ENCODE results near the gene GSAP. TPM values are rescaled to one million over a fixed set of nuclear protein-coding genes. Genes with fewer than 3 reads are reported as not detected.

GSAP gene
- polyA plus RNA-seq, 6 donors from 2014 or later, result 37.6 to 102 (median 43.5) TPM

DNA sequence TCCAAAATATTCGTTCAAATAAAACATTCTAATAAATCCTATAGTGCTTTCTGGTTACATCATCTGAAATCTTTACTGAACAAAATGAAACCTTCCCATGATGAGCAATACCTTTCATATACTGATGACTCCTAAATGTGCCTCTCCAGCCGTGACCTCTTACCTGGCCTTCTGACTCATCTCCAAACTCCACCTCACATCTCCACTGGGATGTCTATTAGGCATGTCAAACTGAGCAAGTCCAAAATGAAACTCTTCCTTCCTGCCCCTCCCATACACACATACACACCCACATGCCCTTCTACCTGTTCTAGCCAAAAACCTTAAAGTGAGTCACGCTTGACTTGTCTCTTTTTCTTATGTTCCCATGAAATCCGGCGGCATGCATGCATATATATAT lies 22.9 kb downstream of the GSAP start:
- peaks cover 27 to 32% of the 10 kb centered on the region in 2 donors for H3K36me3 Mint-ChIP-seq
- DNase-seq (no peak), ATAC-seq (ENCODE audit: low read depth in 2 of 2) (no peak)
- no peaks in the 10 kb centered on the region for H3K9me3 Mint-ChIP-seq
- H3K4me3 Mint-ChIP-seq, result peak overlapping the region in 3 of 8 donors; percentile 2 to 72 (median 3)
- peaks cover 32 to 44% (median 36%) of the 10 kb centered on the region in 3 donors for H3K4me1 Mint-ChIP-seq
- peak overlapping the region; percentile 49 to 92 (median 84) for H3K27ac Mint-ChIP-seq
- no peaks in the 10 kb centered on the region for H3K27me3 Mint-ChIP-seq

DNA sequence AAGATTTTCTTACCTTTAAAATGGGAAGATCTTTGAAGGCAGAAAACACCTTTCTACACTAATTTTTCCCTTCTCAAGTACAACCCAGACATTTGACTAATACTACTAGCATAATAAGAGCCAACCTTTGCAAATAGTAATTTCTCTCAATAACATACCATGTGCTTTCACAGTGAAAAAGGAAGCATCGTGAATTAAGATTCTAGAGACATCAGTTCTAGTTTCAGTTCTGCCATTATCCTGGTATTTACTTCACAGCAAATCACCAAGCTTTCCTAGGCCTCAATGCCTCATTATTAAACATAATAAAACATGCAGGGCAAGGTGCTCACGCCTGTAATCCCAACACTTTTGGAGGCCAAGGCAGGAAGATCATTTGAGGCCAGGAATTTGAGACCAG lies 24.9 kb downstream of the GSAP start:
- H3K4me1 Mint-ChIP-seq, result peaks cover 37 to 49% (median 43%) of the 10 kb centered on the region in 3 donors
- peak; percentile 47 for DNase-seq
- H3K36me3 Mint-ChIP-seq, result peaks cover 25 to 43% of the 10 kb centered on the region in 2 donors

DNA sequence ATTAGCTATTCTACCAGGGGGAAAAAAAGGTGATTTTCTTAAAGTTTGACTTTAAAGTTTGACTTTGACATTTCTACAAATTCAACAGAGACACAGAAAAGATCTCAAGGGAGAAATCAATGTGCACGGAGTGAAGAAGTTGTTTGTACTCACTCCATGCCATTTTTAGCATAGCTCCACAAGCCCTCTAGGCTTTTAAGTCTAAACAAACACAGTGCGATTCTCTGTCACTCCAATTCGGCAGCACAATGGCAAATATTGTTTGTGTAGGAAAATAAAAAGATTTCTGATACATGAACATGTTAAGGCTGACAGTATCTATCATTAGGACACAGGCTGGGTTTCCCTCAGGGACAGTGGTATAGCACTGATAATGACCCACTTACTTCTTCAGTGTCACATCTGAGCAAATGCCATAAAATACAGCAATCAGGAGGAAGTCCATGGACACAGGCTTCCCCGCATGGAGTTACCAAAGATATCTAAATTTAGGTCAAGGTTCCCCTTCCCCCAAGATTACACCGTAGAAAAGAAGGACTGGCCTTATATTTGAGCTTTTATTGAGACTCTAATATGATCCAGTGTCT lies 28.0 kb downstream of the GSAP start:
- H3K27me3 Mint-ChIP-seq, result no peaks in the 10 kb centered on the region
- H3K36me3 Mint-ChIP-seq, result peaks cover 7 to 48% of the 10 kb centered on the region in 2 donors
- H3K4me1 Mint-ChIP-seq, result peaks cover 26 to 31% (median 29%) of the 10 kb centered on the region in 3 donors
- peak overlapping the region in 1 of 6 donors; percentile 52 for H3K27ac Mint-ChIP-seq
- no peak for ATAC-seq (ENCODE audit: low read depth in 2 of 2)
- H3K9me3 Mint-ChIP-seq, result no peaks in the 10 kb centered on the region
- no peak overlapping the region for H3K4me3 Mint-ChIP-seq
- no peak for DNase-seq

More for the DNA sequence above, 24.9 kb downstream of the GSAP start:
- Mint-ChIP-seq H3K9me3 (no peaks in the 10 kb centered on the region), H3K4me3 (peak overlapping the region in 4 of 8 donors; percentile 45 to 59 (median 53)), H3K27ac (peak overlapping the region; percentile 85 to 96 (median 93)), H3K27me3 (no peaks in the 10 kb centered on the region)
- ATAC-seq (ENCODE audit: low read depth in 2 of 2), result peak; percentile 92 to 96

DNA sequence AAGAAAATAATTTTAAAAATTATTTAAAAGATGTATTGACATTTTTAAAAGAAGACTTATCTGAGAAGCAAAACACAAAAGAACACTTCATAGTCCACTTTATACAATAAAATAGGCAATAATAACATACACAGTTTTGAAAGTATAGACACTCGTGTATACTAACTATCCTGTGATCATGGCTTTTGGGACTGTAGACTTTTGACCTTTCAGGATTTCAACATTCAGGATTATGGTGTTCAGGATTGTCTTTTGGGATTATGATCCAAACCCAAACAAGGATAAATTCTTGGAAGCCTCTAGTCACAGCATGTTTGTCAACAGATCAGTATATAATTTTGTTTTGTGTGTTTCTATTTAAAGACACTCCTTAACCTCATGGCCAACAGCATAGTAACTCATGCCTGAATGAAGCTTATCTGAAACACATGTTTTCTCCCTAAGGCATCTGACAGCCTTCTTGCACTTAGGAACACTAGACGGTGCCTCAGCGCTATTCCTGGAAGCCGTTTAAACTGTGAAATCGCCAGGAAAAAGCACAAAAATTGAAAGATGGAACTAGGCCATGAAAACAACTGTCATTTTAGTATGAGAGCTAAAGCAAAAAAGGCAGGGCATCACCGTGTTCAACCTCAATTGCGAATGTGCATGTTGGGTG lies 29.9 kb downstream of the GSAP start:
- Mint-ChIP-seq H3K4me1 (peaks cover 13 to 19% (median 15%) of the 10 kb centered on the region in 3 donors), H3K27me3 (no peaks in the 10 kb centered on the region), H3K36me3 (peaks cover 12 to 58% of the 10 kb centered on the region in 2 donors), H3K9me3 (no peaks in the 10 kb centered on the region), H3K4me3 (no peak overlapping the region), H3K27ac (peak overlapping the region in 1 of 6 donors; percentile 63)
- DNase-seq, result no peak
- no peak for ATAC-seq (ENCODE audit: low read depth in 2 of 2)

DNA sequence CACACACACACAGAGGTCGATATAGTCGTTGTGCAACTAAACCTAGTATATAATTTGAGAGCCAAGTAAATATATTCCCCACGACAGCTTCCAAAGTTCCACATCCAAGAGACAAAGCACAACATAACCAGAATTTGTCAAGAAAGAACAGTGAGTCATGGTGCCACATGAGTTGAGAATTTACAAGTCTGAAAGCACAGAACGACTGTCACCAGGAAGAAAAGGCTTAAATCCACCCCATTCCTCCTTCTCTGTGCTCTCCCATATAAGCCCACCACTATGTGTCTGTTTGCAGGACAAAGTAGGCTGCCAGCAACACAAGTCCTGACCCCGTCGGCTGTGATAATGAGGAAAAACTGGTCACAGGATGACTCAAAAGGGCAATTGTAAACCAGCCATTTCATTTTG lies 32.8 kb downstream of the GSAP start:
- no peak for DNase-seq
- Mint-ChIP-seq H3K9me3 (no peaks in the 10 kb centered on the region), H3K4me1 (peaks cover 7 to 17% (median 16%) of the 10 kb centered on the region in 3 donors), H3K36me3 (peaks cover 10 to 66% of the 10 kb centered on the region in 2 donors), H3K27me3 (no peaks in the 10 kb centered on the region), H3K27ac (peak overlapping the region in 1 of 6 donors; percentile 28), H3K4me3 (no peak overlapping the region)
- ATAC-seq (ENCODE audit: low read depth in 2 of 2), result no peak

DNA sequence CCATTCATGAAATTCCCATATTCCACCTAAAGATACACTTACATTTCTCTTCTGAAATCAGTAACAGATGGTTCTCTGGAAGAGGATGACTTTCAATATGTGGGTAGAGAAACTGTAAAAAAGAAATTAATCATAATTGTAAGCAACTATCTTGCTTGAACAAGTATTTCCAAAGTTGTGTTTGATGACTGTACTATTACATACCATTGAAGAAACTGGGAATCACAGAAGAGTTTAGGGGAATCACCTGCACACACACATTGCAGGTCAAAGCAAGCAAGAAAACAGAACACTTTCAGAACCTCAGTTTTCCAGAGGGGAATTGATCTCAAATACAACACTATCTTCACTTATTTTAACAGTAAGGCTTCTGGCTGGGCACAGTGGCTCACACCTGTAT lies 33.6 kb downstream of the GSAP start:
- no peak overlapping the region for H3K4me3 Mint-ChIP-seq
- H3K27ac Mint-ChIP-seq, result peak overlapping the region in 2 of 6 donors; percentile 24 to 61
- H3K27me3 Mint-ChIP-seq, result no peaks in the 10 kb centered on the region
- no peak for DNase-seq
- ATAC-seq (ENCODE audit: low read depth in 2 of 2), result no peak
- no peaks in the 10 kb centered on the region for H3K9me3 Mint-ChIP-seq
- peaks cover 3 to 14% (median 13%) of the 10 kb centered on the region in 3 donors for H3K4me1 Mint-ChIP-seq
- peaks cover 15 to 70% of the 10 kb centered on the region in 2 donors for H3K36me3 Mint-ChIP-seq

DNA sequence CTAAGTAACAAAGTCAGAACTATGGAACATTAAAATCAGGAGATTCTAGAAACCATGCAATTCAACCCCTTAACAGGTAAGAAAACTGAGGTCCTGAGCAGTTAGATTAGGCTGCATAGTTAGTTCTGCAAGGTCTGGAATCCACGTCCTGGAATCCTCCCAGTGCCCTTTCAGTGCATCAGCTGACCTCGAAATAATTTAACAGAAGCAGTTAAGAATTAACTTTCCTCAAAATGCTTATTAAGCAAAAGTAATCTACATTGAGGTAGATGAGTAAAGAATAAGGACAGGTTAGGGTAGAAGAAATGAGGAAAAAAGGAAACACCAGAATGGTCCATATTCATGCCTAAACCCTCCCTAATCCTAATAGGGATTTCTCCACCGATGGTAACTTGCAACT lies 37.6 kb downstream of the GSAP start:
- DNase-seq, result no peak
- no peaks in the 10 kb centered on the region for H3K9me3 Mint-ChIP-seq
- H3K27me3 Mint-ChIP-seq, result no peaks in the 10 kb centered on the region
- peaks cover 0 to 11% (median 9%) of the 10 kb centered on the region in 3 donors for H3K4me1 Mint-ChIP-seq
- H3K27ac Mint-ChIP-seq, result no peak overlapping the region
- peaks cover 30 to 58% of the 10 kb centered on the region in 2 donors for H3K36me3 Mint-ChIP-seq
- no peak overlapping the region for H3K4me3 Mint-ChIP-seq
- ATAC-seq (ENCODE audit: low read depth in 2 of 2), result no peak

DNA sequence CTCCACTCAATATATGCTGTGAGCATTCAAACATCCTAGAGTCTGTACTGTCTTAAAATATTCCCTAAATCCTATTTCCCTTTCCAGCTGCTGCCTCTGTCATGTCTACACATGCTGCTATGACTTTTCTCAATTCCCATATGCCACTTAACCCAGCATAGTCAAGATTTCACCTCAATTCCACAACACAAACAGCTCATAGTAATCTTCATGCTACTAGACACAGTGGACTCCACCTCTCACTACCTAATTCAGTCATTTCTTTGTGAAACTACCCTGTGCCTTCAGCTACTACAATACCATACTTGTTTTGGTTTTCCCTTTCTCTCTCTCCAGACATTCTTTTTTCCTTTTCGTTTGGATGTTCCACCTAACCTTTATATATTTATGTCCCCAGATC lies 45.5 kb downstream of the GSAP start:
- peaks cover 37 to 41% of the 10 kb centered on the region in 2 donors for H3K36me3 Mint-ChIP-seq
- H3K27ac Mint-ChIP-seq, result peak overlapping the region in 3 of 6 donors; percentile 46 to 97 (median 53)
- no peak overlapping the region for H3K4me3 Mint-ChIP-seq
- ATAC-seq (ENCODE audit: low read depth in 2 of 2) (no peak), DNase-seq (no peak)
- no peaks in the 10 kb centered on the region for H3K27me3 Mint-ChIP-seq
- peaks cover 0 to 5% (median 0%) of the 10 kb centered on the region in 7 donors for H3K9me3 Mint-ChIP-seq
- H3K4me1 Mint-ChIP-seq, result peaks cover 4 to 12% (median 9%) of the 10 kb centered on the region in 3 donors

DNA sequence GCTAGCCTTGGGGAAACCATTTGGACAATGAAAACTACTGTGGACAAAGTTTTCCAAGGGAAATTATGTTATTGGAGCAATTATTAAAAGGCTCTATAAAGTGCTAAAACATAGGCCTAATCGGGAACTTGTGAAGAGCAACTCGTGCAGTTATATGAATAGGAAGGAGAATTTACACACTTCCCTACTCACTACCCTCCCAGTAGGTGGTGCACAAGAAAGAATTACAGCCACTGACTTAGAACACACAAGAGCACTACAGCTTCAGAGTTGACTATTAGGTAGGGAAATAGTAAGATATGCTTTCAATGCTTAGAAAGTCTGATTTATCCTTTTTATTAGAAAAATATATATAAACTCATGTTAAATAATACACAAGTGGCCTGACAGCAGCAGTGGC lies 47.2 kb downstream of the GSAP start:
- Mint-ChIP-seq H3K4me3 (no peak overlapping the region), H3K27ac (no peak overlapping the region), H3K27me3 (no peaks in the 10 kb centered on the region), H3K4me1 (peaks cover 6 to 14% (median 12%) of the 10 kb centered on the region in 3 donors), H3K36me3 (peaks cover 29 to 34% of the 10 kb centered on the region in 2 donors), H3K9me3 (peaks cover 0 to 5% (median 0%) of the 10 kb centered on the region in 7 donors)
- peak; percentile 38 to 63 for ATAC-seq (ENCODE audit: low read depth in 2 of 2)
- peak; percentile 4 for DNase-seq

DNA sequence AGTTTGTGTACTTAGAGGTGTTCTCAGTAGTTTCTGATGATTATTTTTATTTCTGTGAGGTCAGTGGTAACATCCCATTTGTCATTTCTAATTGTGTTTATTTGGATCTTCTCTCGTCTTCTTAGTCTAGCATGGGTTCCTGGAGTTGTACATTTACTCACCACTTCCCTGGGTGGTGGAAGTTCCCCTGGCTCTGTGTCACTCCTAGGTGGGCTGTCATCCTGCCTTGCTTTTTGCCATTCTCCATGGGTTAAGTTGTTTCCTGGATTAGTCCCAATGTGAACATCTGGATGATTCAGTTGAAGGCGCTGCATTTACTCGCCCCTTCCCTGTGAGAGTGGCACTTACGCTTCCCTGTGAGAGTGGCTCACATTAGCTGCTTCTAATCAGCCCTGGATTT lies 48.2 kb downstream of the GSAP start:
- ATAC-seq (ENCODE audit: low read depth in 2 of 2) (no peak), DNase-seq (no peak)
- no peak overlapping the region for H3K4me3 Mint-ChIP-seq
- peaks cover 6 to 14% (median 12%) of the 10 kb centered on the region in 3 donors for H3K4me1 Mint-ChIP-seq
- H3K27ac Mint-ChIP-seq, result no peak overlapping the region
- H3K27me3 Mint-ChIP-seq, result no peaks in the 10 kb centered on the region
- H3K36me3 Mint-ChIP-seq, result peaks cover 29 to 34% of the 10 kb centered on the region in 2 donors
- H3K9me3 Mint-ChIP-seq, result peaks cover 0 to 5% (median 0%) of the 10 kb centered on the region in 7 donors

DNA sequence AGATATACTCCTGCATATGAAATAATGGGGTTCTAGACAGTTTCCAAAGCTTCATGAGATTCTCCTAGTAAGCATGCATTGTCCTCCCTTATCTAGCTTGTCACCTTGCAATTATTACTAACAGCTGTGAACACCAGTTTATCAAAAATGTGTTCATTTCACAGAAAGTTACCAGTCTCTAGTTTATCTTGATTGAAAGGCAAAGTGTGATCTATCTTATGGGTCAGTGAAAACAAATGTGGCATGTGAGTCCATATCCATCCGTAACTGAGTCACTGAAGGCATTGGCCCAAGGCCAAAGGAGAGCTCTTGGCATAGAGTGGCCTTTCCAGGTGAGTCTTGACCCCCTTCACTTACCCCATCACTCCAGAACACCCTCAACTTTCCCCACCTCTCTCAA lies 53.2 kb downstream of the GSAP start:
- peak overlapping the region in 2 of 6 donors; percentile 38 to 88 for H3K27ac Mint-ChIP-seq
- no peaks in the 10 kb centered on the region for H3K27me3 Mint-ChIP-seq
- peaks cover under 1 to 5% (median 3%) of the 10 kb centered on the region in 3 donors for H3K4me1 Mint-ChIP-seq
- peaks cover 0 to 5% (median 0%) of the 10 kb centered on the region in 7 donors for H3K9me3 Mint-ChIP-seq
- DNase-seq (no peak), ATAC-seq (ENCODE audit: low read depth in 2 of 2) (no peak)
- H3K36me3 Mint-ChIP-seq, result peaks cover 19 to 22% of the 10 kb centered on the region in 2 donors
- no peak overlapping the region for H3K4me3 Mint-ChIP-seq

DNA sequence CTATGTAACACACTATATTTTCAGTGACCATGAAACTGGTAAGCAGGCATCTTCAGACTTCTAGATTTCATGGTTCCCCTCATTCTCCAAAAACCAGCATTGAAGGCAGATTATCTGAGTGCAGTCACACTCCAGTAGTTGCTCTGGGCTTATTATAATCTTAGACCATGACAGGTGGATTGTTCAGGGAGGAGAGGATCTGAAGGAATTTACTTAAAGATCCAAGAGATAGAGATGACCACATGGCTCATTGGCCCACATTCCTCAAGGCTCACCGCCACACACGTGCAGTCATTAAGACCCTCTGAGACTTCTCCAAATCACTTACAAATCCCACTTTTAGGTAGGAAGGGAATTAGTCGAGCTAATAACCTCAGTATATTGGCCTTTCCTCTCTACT lies 55.2 kb downstream of the GSAP start:
- DNase-seq (no peak), ATAC-seq (ENCODE audit: low read depth in 2 of 2) (no peak)
- Mint-ChIP-seq H3K4me3 (no peak overlapping the region), H3K27me3 (no peaks in the 10 kb centered on the region), H3K36me3 (peaks cover 16 to 19% of the 10 kb centered on the region in 2 donors), H3K9me3 (peaks cover 0 to under 1% (median 0%) of the 10 kb centered on the region in 7 donors), H3K27ac (peak overlapping the region in 3 of 6 donors; percentile 49 to 65 (median 60)), H3K4me1 (peaks cover 3 to 6% (median 5%) of the 10 kb centered on the region in 3 donors)

DNA sequence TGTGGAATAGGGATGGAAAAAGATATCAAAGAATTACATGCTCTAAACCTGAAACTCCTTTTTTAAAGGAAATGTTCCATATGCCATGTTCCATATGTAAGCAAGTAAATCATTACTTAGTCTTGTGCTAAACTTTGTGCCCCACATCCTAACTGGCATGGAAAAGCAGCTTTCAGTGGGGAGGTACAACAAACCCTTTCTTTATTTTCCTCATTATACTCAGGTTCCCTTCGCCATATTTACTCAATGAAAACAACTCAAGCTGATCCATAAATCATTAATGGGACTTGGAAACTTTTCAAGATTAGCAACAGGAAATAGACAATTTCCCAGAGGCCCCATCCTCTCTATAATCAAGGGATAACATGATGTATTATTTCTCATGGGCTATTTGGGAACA lies 56.0 kb downstream of the GSAP start:
- peaks cover 19 to 23% of the 10 kb centered on the region in 2 donors for H3K36me3 Mint-ChIP-seq
- peak overlapping the region in 1 of 6 donors; percentile 26 for H3K27ac Mint-ChIP-seq
- peaks cover 5 to 6% (median 6%) of the 10 kb centered on the region in 3 donors for H3K4me1 Mint-ChIP-seq
- no peak for ATAC-seq (ENCODE audit: low read depth in 2 of 2)
- H3K27me3 Mint-ChIP-seq, result no peaks in the 10 kb centered on the region
- no peak for DNase-seq
- no peak overlapping the region for H3K4me3 Mint-ChIP-seq
- no peaks in the 10 kb centered on the region for H3K9me3 Mint-ChIP-seq

DNA sequence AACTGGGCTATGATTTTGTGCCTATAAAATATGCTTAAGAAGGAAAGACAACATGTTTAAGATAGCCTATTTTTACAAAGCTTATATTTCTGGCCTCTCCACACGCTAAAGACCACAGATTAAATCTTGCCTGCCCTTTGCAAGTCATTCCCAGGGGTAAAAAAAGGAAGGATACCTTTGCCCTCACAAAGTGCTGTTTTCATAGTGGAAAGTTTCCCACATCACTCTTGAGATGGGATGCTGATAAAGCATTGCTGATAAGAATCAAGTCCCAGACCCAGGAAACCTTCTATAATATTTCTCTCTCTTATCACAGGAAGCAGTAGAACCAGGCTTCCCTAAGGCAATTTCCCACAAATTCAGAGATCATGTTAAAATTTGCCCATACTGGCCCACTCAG lies 56.5 kb downstream of the GSAP start:
- H3K27me3 Mint-ChIP-seq, result no peaks in the 10 kb centered on the region
- no peak for ATAC-seq (ENCODE audit: low read depth in 2 of 2)
- H3K4me1 Mint-ChIP-seq, result peaks cover 6 to 10% (median 9%) of the 10 kb centered on the region in 3 donors
- no peaks in the 10 kb centered on the region for H3K9me3 Mint-ChIP-seq
- peak overlapping the region in 2 of 6 donors; percentile 26 to 59 for H3K27ac Mint-ChIP-seq
- no peak for DNase-seq
- peaks cover 24 to 27% of the 10 kb centered on the region in 2 donors for H3K36me3 Mint-ChIP-seq
- H3K4me3 Mint-ChIP-seq, result no peak overlapping the region
